ENCODE measurements around the gene EPX.

GRCh38 chr17:58147930-58148434 is 44.5 kb upstream of the EPX start, which contains the start of gene OR4D1:
- TF ChIP-seq CTCF (IDR thresholded peaks at IDR 0.05; ENCODE audit: low read depth, low read length) = no peak
- TF ChIP-seq POLR2A (IDR thresholded peaks at IDR 0.05; ENCODE audit: extremely low read depth, insufficient read length) = no peak
- no peak for TF ChIP-seq MAX (IDR thresholded peaks at IDR 0.05; ENCODE audit: low read depth, low read length)
- TF ChIP-seq MYC (IDR thresholded peaks at IDR 0.05; ENCODE audit: low read depth, low read length) = no peak
